Measurements from ENCODE around the gene ADCY3.
"Not testable (repeated sequence)": the region's sequence is repeated elsewhere in the genome, so short reads cannot be mapped to it uniquely, and the experiment has no call there.

DNA sequence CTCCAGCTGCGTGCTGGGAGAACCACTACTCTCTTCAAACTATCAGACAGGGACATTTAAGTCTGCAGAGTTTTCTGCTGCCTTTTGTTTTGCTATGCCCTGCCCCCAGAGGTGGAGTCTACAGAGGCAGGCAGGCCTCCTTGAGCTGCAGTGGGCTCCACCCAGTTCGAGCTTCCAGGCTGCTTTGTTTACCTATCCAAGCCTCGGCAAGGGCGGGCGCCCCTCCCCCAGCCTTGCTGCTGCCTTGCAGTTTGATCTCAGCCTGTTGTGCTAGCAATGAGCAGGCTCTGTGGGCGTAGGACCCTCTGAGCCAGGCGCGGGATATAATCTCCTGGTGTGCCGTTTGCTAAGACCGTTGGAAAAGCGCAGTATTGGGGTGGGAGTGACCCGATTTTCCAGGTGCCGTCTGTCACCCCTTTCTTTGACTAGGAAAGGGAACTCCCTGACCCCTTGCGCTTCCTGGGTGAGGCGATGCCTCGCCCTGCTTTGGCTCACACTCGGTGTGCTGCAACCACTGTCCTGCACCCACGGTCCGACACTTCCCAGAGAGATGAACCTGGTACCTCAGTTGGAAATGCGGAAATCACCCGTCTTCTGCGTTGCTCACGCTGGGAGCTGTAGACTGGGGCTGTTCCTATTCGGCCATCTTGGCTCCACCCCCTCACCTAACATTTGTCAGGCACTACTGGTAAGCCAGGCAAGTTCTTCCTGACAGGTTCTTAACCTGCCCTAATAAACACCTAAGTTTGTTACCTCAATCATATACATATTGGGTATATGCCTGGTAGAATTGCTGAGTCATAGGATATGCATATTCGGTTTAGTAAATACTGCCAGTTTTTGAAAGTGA is 114.0 kb downstream of the ADCY3 start:
- TF ChIP-seq, protein P1, sequence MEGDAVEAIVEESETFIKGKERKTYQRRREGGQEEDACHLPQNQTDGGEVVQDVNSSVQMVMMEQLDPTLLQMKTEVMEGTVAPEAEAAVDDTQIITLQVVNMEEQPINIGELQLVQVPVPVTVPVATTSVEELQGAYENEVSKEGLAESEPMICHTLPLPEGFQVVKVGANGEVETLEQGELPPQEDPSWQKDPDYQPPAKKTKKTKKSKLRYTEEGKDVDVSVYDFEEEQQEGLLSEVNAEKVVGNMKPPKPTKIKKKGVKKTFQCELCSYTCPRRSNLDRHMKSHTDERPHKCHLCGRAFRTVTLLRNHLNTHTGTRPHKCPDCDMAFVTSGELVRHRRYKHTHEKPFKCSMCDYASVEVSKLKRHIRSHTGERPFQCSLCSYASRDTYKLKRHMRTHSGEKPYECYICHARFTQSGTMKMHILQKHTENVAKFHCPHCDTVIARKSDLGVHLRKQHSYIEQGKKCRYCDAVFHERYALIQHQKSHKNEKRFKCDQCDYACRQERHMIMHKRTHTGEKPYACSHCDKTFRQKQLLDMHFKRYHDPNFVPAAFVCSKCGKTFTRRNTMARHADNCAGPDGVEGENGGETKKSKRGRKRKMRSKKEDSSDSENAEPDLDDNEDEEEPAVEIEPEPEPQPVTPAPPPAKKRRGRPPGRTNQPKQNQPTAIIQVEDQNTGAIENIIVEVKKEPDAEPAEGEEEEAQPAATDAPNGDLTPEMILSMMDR (IDR thresholded peaks at IDR 0.05 in 8 of 11, conservative IDR thresholded peaks at IDR 0.05 in 3 of 11) = not testable (repeated sequence)
- not testable (repeated sequence) for TF ChIP-seq POLR2AphosphoS5, POLR2A (IDR thresholded peaks at IDR 0.05)
